ENCODE data around the gene UBA6.
"Not testable (repeated sequence)": the region's sequence is repeated elsewhere in the genome, so short reads cannot be mapped to it uniquely, and the experiment has no call there.

Gene UBA6

GRCh38 chr4:67660418-67660817 lies 40.5 kb downstream of the UBA6 start:
- no peak for DNase-seq (ENCODE audit: low read depth)

GRCh38 chr4:67659065-67659464 lies 41.9 kb downstream of the UBA6 start:
- DNase-seq (ENCODE audit: low read depth), result no peak

- no peak for DNase-seq (ENCODE audit: low read depth)
Measured at GRCh38 chr4:67658302-67658701, 42.7 kb downstream of the UBA6 start.

- no peak for DNase-seq (ENCODE audit: low read depth)
Measured at GRCh38 chr4:67651536-67651935, 49.4 kb downstream of the UBA6 start.

- DNase-seq (ENCODE audit: low read depth), result no peak
Measured at GRCh38 chr4:67638136-67638535, 62.8 kb downstream of the UBA6 start.

GRCh38 chr4:67636978-67637377 lies 64.0 kb downstream of the UBA6 start:
- DNase-seq (ENCODE audit: low read depth), result not testable (repeated sequence)

- no peak for DNase-seq (ENCODE audit: low read depth)
Measured at GRCh38 chr4:67635331-67635730, 65.6 kb downstream of the UBA6 start.

- DNase-seq (ENCODE audit: low read depth), result no peak
Measured at GRCh38 chr4:67634741-67635140, 66.2 kb downstream of the UBA6 start.

GRCh38 chr4:67632492-67632891 lies 68.5 kb downstream of the UBA6 start:
- no peak for DNase-seq (ENCODE audit: low read depth)

GRCh38 chr4:67624939-67625338 lies 76.0 kb downstream of the UBA6 start:
- DNase-seq (ENCODE audit: low read depth), result no peak

GRCh38 chr4:67616478-67616877 lies 84.5 kb downstream of the UBA6 start:
- no peak for DNase-seq (ENCODE audit: low read depth)

GRCh38 chr4:67615119-67615518 lies 85.8 kb downstream of the UBA6 start:
- no peak for DNase-seq (ENCODE audit: low read depth)

- no peak for DNase-seq (ENCODE audit: low read depth)
Measured at GRCh38 chr4:67614186-67614585, 86.8 kb downstream of the UBA6 start.

- no peak for DNase-seq (ENCODE audit: low read depth)
Measured at GRCh38 chr4:67608027-67608426, 92.9 kb downstream of the UBA6 start.

GRCh38 chr4:67604749-67605148 lies 96.2 kb downstream of the UBA6 start:
- DNase-seq (ENCODE audit: low read depth), result no peak

GRCh38 chr4:67604029-67604381 lies 97.0 kb downstream of the UBA6 start:
- DNase-seq (ENCODE audit: low read depth), result no peak

- DNase-seq (ENCODE audit: low read depth), result no peak
Measured at GRCh38 chr4:67603310-67604028, 97.5 kb downstream of the UBA6 start.

- DNase-seq (ENCODE audit: low read depth), result no peak
Measured at GRCh38 chr4:67593741-67594175, 107.2 kb downstream of the UBA6 start.

- DNase-seq (ENCODE audit: low read depth), result no peak
Measured at GRCh38 chr4:67587156-67587555, 113.8 kb downstream of the UBA6 start.

GRCh38 chr4:67584496-67584895 lies 116.5 kb downstream of the UBA6 start:
- no peak for DNase-seq (ENCODE audit: low read depth)

GRCh38 chr4:67581913-67582312 lies 119.0 kb downstream of the UBA6 start:
- DNase-seq (ENCODE audit: low read depth), result no peak

- no peak for DNase-seq (ENCODE audit: low read depth)
Measured at GRCh38 chr4:67581208-67581857, 119.6 kb downstream of the UBA6 start.

- no peak for DNase-seq (ENCODE audit: low read depth)
Measured at GRCh38 chr4:67580577-67580976, 120.4 kb downstream of the UBA6 start.

- no peak for DNase-seq (ENCODE audit: low read depth)
Measured at GRCh38 chr4:67576538-67576937, 124.4 kb downstream of the UBA6 start.
